ENCODE data around the gene SCG5. TPM values are rescaled to one million over a fixed set of nuclear protein-coding genes. Genes with fewer than 3 reads are reported as not detected.

SCG5 gene
- total RNA-seq, 4 donors from 2014 or later = 2.5 to 17.2 (median 3.2) TPM; not detected in 1

DNA sequence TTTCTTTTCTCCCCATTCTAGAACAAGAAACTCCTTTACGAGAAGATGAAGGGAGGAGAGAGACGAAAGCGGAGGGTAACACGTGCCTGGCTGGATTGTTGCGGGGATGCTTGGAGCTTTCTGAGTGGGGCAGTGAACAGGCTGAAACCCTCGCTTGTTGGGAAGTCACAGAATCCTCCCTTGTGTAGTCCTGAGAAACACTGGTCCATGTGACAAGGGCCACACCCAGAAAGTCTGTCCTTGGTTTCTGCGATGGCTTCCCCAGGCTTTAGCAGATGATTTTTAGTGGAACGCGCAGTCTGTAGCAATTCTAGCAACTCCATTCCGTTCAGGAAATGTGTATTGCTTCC, 50.2 kb downstream of the SCG5 start:
- no peak for TF ChIP-seq POLR2A (IDR thresholded peaks at IDR 0.05)
- TF ChIP-seq, protein P1, sequence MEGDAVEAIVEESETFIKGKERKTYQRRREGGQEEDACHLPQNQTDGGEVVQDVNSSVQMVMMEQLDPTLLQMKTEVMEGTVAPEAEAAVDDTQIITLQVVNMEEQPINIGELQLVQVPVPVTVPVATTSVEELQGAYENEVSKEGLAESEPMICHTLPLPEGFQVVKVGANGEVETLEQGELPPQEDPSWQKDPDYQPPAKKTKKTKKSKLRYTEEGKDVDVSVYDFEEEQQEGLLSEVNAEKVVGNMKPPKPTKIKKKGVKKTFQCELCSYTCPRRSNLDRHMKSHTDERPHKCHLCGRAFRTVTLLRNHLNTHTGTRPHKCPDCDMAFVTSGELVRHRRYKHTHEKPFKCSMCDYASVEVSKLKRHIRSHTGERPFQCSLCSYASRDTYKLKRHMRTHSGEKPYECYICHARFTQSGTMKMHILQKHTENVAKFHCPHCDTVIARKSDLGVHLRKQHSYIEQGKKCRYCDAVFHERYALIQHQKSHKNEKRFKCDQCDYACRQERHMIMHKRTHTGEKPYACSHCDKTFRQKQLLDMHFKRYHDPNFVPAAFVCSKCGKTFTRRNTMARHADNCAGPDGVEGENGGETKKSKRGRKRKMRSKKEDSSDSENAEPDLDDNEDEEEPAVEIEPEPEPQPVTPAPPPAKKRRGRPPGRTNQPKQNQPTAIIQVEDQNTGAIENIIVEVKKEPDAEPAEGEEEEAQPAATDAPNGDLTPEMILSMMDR (IDR thresholded peaks at IDR 0.05) = no peak
- Histone ChIP-seq H3K27me3 (no peaks in the 10 kb centered on the region), H3K4me3 (no peak overlapping the region), H3K9me3 (peaks cover 0 to 5% (median 0%) of the 10 kb centered on the region in 4 donors), H3K36me3 (no peaks in the 10 kb centered on the region), H3K4me1 (no peaks in the 10 kb centered on the region), H3K27ac (no peak overlapping the region)
- DNase-seq = no peak

DNA sequence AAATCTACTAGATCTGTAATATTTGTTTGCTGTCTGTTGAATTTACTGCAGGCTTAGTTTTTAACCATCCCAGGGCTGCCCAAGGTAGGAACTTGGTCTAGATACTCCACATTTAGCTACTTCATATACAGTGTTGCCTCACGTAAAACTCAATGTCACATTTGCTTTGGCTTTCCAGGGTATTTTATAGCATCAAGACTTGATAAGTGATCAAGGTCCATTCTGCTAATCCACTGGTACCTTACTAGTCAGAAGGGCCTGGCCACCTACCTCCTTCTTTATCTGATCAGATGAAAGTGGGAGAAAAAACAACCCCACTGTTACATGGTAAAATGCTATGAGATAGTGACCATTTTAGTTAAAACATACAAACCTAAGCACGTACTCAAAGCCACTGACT, 50.8 kb downstream of the SCG5 start:
- no peaks in the 10 kb centered on the region for H3K27me3 ChIP-seq
- no peaks in the 10 kb centered on the region for H3K4me1 ChIP-seq
- peaks cover 0 to 5% (median 0%) of the 10 kb centered on the region in 4 donors for H3K9me3 ChIP-seq
- no peaks in the 10 kb centered on the region for H3K36me3 ChIP-seq
- H3K4me3 ChIP-seq = no peak overlapping the region
- no peak overlapping the region for H3K27ac ChIP-seq
- no peak for DNase-seq
- TF ChIP-seq POLR2A (IDR thresholded peaks at IDR 0.05) = no peak
- TF ChIP-seq, protein P1 (IDR thresholded peaks at IDR 0.05) = no peak

- no peak for DNase-seq
- H3K4me1 ChIP-seq = no peaks in the 10 kb centered on the region
- no peaks in the 10 kb centered on the region for H3K27me3 ChIP-seq
- no peak overlapping the region for H3K27ac ChIP-seq
- no peaks in the 10 kb centered on the region for H3K36me3 ChIP-seq
- H3K4me3 ChIP-seq = no peak overlapping the region
- TF ChIP-seq, protein P1 (IDR thresholded peaks at IDR 0.05) = no peak
- no peak for TF ChIP-seq POLR2A (IDR thresholded peaks at IDR 0.05)
- peaks cover 0 to 5% (median 0%) of the 10 kb centered on the region in 4 donors for H3K9me3 ChIP-seq
These were observed 52.9 kb downstream of the SCG5 start for GRCh38 chr15:32694222-32694983.

- no peaks in the 10 kb centered on the region for H3K4me1 ChIP-seq
- no peaks in the 10 kb centered on the region for H3K36me3 ChIP-seq
- TF ChIP-seq, protein P1 (IDR thresholded peaks at IDR 0.05) = no peak
- no peak for TF ChIP-seq POLR2A (IDR thresholded peaks at IDR 0.05)
These were observed 57.4 kb downstream of the SCG5 start for GRCh38 chr15:32698773-32699390.

DNA sequence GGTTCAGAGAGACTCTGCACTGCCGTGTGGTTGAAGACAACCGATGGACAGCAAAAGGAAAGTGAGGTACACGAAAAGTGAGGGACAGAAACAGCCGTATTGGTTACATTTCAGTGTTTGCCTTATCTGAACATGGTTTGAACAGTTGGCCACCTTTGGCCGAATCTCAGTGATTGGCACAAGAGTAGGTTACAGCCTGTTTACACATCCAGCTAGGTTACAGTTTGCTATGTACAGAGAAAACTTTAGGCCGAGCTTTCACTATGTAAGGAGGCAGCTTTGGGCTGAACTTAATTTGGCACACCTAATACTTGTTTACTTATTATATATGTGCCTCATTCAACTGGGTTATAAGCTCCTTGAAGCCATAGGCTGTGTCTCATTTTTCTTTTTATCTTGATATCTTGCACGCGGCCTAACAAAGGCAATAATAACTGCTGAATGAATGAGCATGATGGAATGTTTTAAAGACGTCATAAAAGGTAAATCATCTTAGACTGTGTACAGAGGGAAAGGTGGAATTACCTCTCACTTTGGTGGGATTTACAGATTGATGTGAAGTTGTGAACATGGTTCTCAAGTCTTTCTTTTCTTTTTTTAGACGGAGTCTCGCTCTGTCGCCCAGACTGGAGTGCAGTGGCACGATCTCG, 59.1 kb downstream of the SCG5 start:
- DNase-seq = no peak
- Histone ChIP-seq H3K4me3 (no peak overlapping the region), H3K36me3 (no peaks in the 10 kb centered on the region), H3K4me1 (no peaks in the 10 kb centered on the region), H3K9me3 (no peaks in the 10 kb centered on the region), H3K27ac (no peak overlapping the region), H3K27me3 (no peaks in the 10 kb centered on the region)
- TF ChIP-seq, protein P1 (IDR thresholded peaks at IDR 0.05) = no peak
- TF ChIP-seq POLR2A (IDR thresholded peaks at IDR 0.05) = no peak

More at GRCh38 chr15:32698773-32699390, 57.4 kb downstream of the SCG5 start:
- no peak overlapping the region for H3K27ac ChIP-seq
- H3K4me3 ChIP-seq = no peak overlapping the region
- DNase-seq = no peak
- H3K27me3 ChIP-seq = no peaks in the 10 kb centered on the region
- H3K9me3 ChIP-seq = no peaks in the 10 kb centered on the region
